GM19025 (cell line): ENCODE data around the gene PRSS37.
"Not testable (repeated sequence)": the region's sequence is repeated elsewhere in the genome, so short reads cannot be mapped to it uniquely, and the experiment has no call there.

ENCODE experiments used
- ATAC-seq: cut with Tn5 transposase; IDR thresholded peaks from one replicate; pipeline ENCODE4 v1.9.1; 2021; ENCODE audit warnings: mild to moderate bottlenecking, low read depth, moderate library complexity; ENCODE audit not compliant: unreplicated experiment

Gene PRSS37

GRCh38 chr7:141841385-141841784 lies at the start of gene PRSS37:
TSS of gene PRSS37 (minus strand) at chr7:141841485. CDS start at chr7:141841049, 436 bp downstream.
- no peak for ATAC-seq

- ATAC-seq = no peak
Measured at GRCh38 chr7:141889321-141889720, 48.0 kb upstream of the PRSS37 start.

GRCh38 chr7:141884539-141885225 lies 43.4 kb upstream of the PRSS37 start:
- ATAC-seq = no peak

GRCh38 chr7:141880960-141881359 lies 39.7 kb upstream of the PRSS37 start:
- no peak for ATAC-seq

- ATAC-seq = no peak
Measured at GRCh38 chr7:141877365-141877764, 36.1 kb upstream of the PRSS37 start.

- no peak for ATAC-seq
Measured at GRCh38 chr7:141876371-141876770, 35.1 kb upstream of the PRSS37 start.

GRCh38 chr7:141875453-141875852 lies 34.2 kb upstream of the PRSS37 start:
- no peak for ATAC-seq

GRCh38 chr7:141874787-141875186 lies 33.5 kb upstream of the PRSS37 start:
- ATAC-seq = no peak

- no peak for ATAC-seq
Measured at GRCh38 chr7:141872931-141873330, 31.6 kb upstream of the PRSS37 start.

GRCh38 chr7:141866974-141867373 lies 25.7 kb upstream of the PRSS37 start:
- no peak for ATAC-seq

- ATAC-seq = no peak
Measured at GRCh38 chr7:141864765-141865447, 23.6 kb upstream of the PRSS37 start.

- no peak for ATAC-seq
Measured at GRCh38 chr7:141860207-141860606, 18.9 kb upstream of the PRSS37 start.

- no peak for ATAC-seq
Measured at GRCh38 chr7:141847996-141848395, 6.7 kb upstream of the PRSS37 start.

- ATAC-seq = no peak
Measured at GRCh38 chr7:141844256-141844655, 3.0 kb upstream of the PRSS37 start.

GRCh38 chr7:141842904-141843303 lies 1.6 kb upstream of the PRSS37 start:
- ATAC-seq = no peak

GRCh38 chr7:141840708-141841107 lies 577 bp downstream of the PRSS37 start:
- no peak for ATAC-seq

- no peak for ATAC-seq
Measured at GRCh38 chr7:141839256-141839655, 2.0 kb downstream of the PRSS37 start.

- no peak for ATAC-seq
Measured at GRCh38 chr7:141838581-141838980, 2.7 kb downstream of the PRSS37 start.

- no peak for ATAC-seq
Measured at GRCh38 chr7:141837683-141838082, 3.6 kb downstream of the PRSS37 start.

GRCh38 chr7:141822432-141822831 lies 18.9 kb downstream of the PRSS37 start:
- ATAC-seq = not testable (repeated sequence)

GRCh38 chr7:141820067-141820466 lies 21.2 kb downstream of the PRSS37 start:
- ATAC-seq = no peak

- no peak for ATAC-seq
Measured at GRCh38 chr7:141792526-141792925, 48.8 kb downstream of the PRSS37 start.
